Measurements from ENCODE around the gene TIPRL.
A peak's percentile ranks its signal among the peaks of the same experiment; 100 is the strongest.
"Not testable (repeated sequence)": the region's sequence is repeated elsewhere in the genome, so short reads cannot be mapped to it uniquely, and the experiment has no call there.

The TIPRL gene

GRCh38 chr1:168170564-168171508 lies 7.9 kb upstream of the TIPRL start:
- no peak for DNase-seq (ENCODE audit: extremely low read depth, low read depth)
- H3K4me3 ChIP-seq (replicated peaks; ENCODE audit: low read depth, low read length): no peak overlapping the region
- TF ChIP-seq, protein P1, sequence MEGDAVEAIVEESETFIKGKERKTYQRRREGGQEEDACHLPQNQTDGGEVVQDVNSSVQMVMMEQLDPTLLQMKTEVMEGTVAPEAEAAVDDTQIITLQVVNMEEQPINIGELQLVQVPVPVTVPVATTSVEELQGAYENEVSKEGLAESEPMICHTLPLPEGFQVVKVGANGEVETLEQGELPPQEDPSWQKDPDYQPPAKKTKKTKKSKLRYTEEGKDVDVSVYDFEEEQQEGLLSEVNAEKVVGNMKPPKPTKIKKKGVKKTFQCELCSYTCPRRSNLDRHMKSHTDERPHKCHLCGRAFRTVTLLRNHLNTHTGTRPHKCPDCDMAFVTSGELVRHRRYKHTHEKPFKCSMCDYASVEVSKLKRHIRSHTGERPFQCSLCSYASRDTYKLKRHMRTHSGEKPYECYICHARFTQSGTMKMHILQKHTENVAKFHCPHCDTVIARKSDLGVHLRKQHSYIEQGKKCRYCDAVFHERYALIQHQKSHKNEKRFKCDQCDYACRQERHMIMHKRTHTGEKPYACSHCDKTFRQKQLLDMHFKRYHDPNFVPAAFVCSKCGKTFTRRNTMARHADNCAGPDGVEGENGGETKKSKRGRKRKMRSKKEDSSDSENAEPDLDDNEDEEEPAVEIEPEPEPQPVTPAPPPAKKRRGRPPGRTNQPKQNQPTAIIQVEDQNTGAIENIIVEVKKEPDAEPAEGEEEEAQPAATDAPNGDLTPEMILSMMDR (IDR thresholded peaks at IDR 0.05; ENCODE audit: low read depth, low read length, missing control alignments): no peak

DNA sequence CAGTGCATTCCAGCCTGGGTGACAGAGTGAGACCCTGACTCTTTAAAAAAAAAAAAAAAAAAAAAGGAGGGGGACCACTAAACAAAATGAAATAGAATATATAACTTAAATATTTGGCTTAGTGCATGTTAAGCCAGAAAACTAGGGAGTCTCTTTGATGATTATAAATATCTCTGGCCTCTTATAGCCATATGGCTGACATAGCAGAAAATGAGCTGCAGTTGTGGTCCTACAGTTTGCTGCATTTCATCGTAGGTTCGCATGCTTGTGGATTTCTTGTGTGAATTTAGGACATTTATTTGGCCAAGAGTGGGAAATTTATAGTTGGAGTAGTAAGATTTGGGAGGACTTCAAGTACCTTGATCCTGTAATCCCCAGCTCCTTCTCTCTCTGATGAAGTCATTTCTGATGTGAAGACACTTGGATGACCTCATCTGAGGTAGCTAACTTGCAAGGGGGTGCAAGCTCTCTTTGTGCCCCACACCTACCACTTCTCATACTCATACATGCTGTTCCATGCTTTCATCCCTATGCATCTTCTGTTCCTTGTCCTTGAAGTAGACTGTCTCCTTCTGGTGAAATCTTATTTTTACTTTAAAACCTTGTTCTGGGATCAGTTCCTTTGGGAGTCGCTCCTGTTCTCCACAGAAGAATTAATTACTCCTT lies 6.4 kb upstream of the TIPRL start:
- no peak overlapping the region for H3K4me3 ChIP-seq (replicated peaks; ENCODE audit: low read depth, low read length)
- DNase-seq (ENCODE audit: extremely low read depth, low read depth): no peak
- TF ChIP-seq, protein P1 (IDR thresholded peaks at IDR 0.05; ENCODE audit: low read depth, low read length, missing control alignments): no peak

- TF ChIP-seq, protein P1 (IDR thresholded peaks at IDR 0.05; ENCODE audit: low read depth, low read length, missing control alignments): no peak
- H3K4me3 ChIP-seq (replicated peaks; ENCODE audit: low read depth, low read length): peak overlapping the region; percentile 92; the same call in 1 of the 2 replicates
- DNase-seq (ENCODE audit: extremely low read depth, low read depth): no peak
Measured at GRCh38 chr1:168178227-168178637, 530 bp upstream of the TIPRL start.

DNA sequence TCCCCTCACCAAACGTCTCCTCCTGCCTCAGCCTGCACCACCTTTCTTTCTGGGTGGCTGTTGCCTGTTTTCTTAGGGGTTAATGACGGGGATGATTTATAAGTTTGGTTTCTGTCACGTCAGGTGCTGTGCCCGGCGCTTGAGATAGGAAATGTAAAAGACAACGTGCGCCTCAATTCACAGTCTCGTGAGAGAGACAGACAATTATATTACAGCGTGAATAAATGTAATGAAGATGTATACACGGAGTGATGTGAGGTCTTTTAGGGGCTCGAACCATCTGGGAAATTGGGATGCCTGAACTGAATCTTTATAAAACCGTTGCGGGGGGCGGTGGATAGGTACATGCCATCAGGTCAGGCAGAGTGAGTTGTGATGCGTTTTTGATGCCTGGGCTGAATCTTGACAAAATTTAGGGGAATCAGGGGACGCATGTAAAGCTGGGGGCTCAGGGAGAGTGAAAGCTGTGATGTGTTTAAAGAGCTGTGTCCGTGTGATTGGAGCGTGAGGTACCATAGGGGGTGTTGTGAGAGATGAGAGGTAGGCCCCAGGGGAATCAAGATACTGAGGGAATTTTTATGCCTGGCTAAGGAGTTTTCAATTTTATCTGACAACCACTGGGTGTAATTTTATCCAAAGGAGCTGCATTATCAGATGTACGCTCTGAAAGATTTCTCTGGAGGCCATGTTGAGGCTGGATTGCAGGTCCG lies 831 bp downstream of the TIPRL start:
- H3K4me3 ChIP-seq (replicated peaks; ENCODE audit: low read depth, low read length): peak overlapping the region; percentile 92
- no peak for DNase-seq (ENCODE audit: extremely low read depth, low read depth)
- TF ChIP-seq, protein P1 (IDR thresholded peaks at IDR 0.05; ENCODE audit: low read depth, low read length, missing control alignments): no peak

GRCh38 chr1:168180148-168180524 lies 1.4 kb downstream of the TIPRL start:
- TF ChIP-seq, protein P1 (IDR thresholded peaks at IDR 0.05; ENCODE audit: low read depth, low read length, missing control alignments): no peak
- DNase-seq (ENCODE audit: extremely low read depth, low read depth): no peak
- H3K4me3 ChIP-seq (replicated peaks; ENCODE audit: low read depth, low read length): peak overlapping the region; percentile 92

DNA sequence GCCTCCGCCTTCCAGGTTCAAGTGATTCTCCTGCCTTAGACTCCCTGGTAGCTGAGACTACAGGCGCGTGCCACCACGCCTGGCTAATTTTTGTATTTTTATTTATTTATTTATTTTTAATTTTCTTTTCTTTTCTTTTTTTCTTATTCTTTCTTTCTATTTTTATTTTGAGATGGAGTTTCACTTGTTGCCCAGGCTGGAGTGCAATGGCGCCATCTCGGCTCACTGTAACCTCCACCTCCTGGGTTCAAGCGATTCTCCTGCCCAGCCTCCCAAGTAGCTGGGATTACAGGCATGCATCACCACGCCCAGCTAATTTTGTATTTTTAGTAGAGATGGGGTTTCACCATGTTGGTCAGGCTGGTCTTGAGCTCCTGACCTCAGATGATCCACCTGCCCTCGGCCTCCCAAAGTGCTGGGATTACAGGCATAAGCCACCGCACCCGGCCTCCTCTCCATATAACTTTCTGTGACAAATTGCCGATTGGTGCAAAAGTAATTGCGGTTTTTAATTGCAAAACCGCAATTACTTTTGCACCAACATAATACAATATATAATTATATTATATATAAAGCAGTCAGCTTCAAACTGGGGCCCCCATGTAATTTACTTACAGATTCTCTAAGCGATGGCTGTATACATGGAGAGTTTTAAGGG lies 2.4 kb downstream of the TIPRL start:
- not testable (repeated sequence) for DNase-seq (ENCODE audit: extremely low read depth, low read depth); H3K4me3 ChIP-seq (replicated peaks; ENCODE audit: low read depth, low read length)
